OCI-LY1 (cell line): Measurements from ENCODE around the gene TMEM150C.
"Not testable (repeated sequence)": the region's sequence is repeated elsewhere in the genome, so short reads cannot be mapped to it uniquely, and the experiment has no call there.

ENCODE experiments used
- H2AFZ ChIP-seq: fragments of 200-600 bp; sonication (generic), shearing (Covaris generic); 2 replicates; pipeline ENCODE4 v1.6.0; 2014; ENCODE audit warnings: antibody characterized with exemption, mild to moderate bottlenecking, low read length
- H3F3A ChIP-seq: fragments of 200-600 bp; sonication (generic), shearing (Covaris generic); 2 replicates; pipeline ENCODE4 v1.6.0; 2014; ENCODE audit warnings: mild to moderate bottlenecking, antibody characterized with exemption, low read length, moderate library complexity; ENCODE audit not compliant: insufficient read depth
- H3K27ac ChIP-seq: fragments of 200-600 bp; sonication (generic); 2 replicates; pipeline ENCODE4 v1.5.1; 2014; ENCODE audit warnings: low read length, mixed run types, mild to moderate bottlenecking, low read depth; ENCODE audit not compliant: poor library complexity, severe bottlenecking
- H3K27me3 ChIP-seq: fragments of 200-600 bp; sonication (generic); 2 replicates; pipeline ENCODE4 v1.6.0; 2014; ENCODE audit warnings: antibody characterized with exemption, mild to moderate bottlenecking, low read length, moderate library complexity; ENCODE audit not compliant: insufficient read depth
- H3K36me3 ChIP-seq: fragments of 200-600 bp; sonication (generic); 2 replicates; pipeline ENCODE4 v1.6.1; 2014; ENCODE audit warnings: mild to moderate bottlenecking, antibody characterized with exemption, low read length, moderate library complexity, mixed read lengths; ENCODE audit not compliant: insufficient read depth
- H3K4me1 ChIP-seq: fragments of 200-600 bp; sonication (generic); 2 replicates; pipeline ENCODE4 v1.5.1; 2014; ENCODE audit warnings: mild to moderate bottlenecking, low read length, moderate library complexity; ENCODE audit not compliant: insufficient read depth, severe bottlenecking
- H3K4me2 ChIP-seq: fragments of 200-600 bp; sonication (generic), shearing (Covaris generic); 2 replicates; pipeline ENCODE4 v1.6.1; 2014; ENCODE audit warnings: low read length
- H3K4me3 ChIP-seq: fragments of 200-600 bp; sonication (generic); 2 replicates; pipeline ENCODE4 v1.5.1; 2014; ENCODE audit warnings: low read length, low read depth, mild to moderate bottlenecking, mixed read lengths; ENCODE audit not compliant: poor library complexity, severe bottlenecking
- H3K79me2 ChIP-seq: fragments of 200-600 bp; shearing (Covaris generic); 2 replicates; pipeline ENCODE4 v1.6.1; 2016; ENCODE audit warnings: mixed run types, low read length, mixed read lengths; ENCODE audit not compliant: insufficient read depth
- H3K9ac ChIP-seq: fragments of 200-600 bp; sonication (generic), shearing (Covaris generic); 2 replicates; pipeline ENCODE4 v1.6.1; 2014; ENCODE audit warnings: mild to moderate bottlenecking, low read length, mixed read lengths
- H3K9me2 ChIP-seq: fragments of 200-600 bp; sonication (generic), shearing (Covaris generic); 2 replicates; pipeline ENCODE4 v1.6.1; 2014; ENCODE audit warnings: low read depth, mild to moderate bottlenecking, low read length, mixed read lengths
- H3K9me3 ChIP-seq: fragments of 200-600 bp; shearing (Covaris generic); 2 replicates; pipeline ENCODE4 v1.6.1; 2014; ENCODE audit warnings: low read length, mixed read lengths
- H4K20me1 ChIP-seq: fragments of 200-600 bp; sonication (generic), shearing (Covaris generic); 2 replicates; pipeline ENCODE4 v1.6.0; 2016; ENCODE audit warnings: mild to moderate bottlenecking, low read length; ENCODE audit not compliant: insufficient read depth
- EZH2 ChIP-seq: fragments of 200-600 bp; sonication (generic), shearing (Covaris generic); IDR thresholded peaks from 2 replicates; pipeline ENCODE4 v1.8.0; 2017; ENCODE audit warnings: borderline replicate concordance, mixed run types, mild to moderate bottlenecking, antibody characterized with exemption, low read length, moderate library complexity, mixed read lengths
- TF ChIP-seq, protein P1 (sequence below): fragments of 200-600 bp; sonication (generic), shearing (Covaris generic); IDR thresholded peaks from 2 replicates; pipeline ENCODE4 v1.5.1; 2017; ENCODE audit warnings: mild to moderate bottlenecking, antibody characterized with exemption, low read length, moderate library complexity, mixed read lengths

Gene TMEM150C

GRCh38 chr4:82562564-82562854, 721 bp upstream of the TMEM150C start:
- no peaks in the 10 kb centered on the region for H3K9me2 ChIP-seq
- no peak overlapping the region for H3K4me2 ChIP-seq
- H3K4me1 ChIP-seq, result no peaks in the 10 kb centered on the region
- no peak overlapping the region for H3K27ac ChIP-seq
- no peaks in the 10 kb centered on the region for H4K20me1 ChIP-seq
- H3K9ac ChIP-seq, result no peak overlapping the region
- H2AFZ ChIP-seq, result no peak overlapping the region
- H3K79me2 ChIP-seq, result no peaks in the 10 kb centered on the region
- H3K36me3 ChIP-seq, result no peaks in the 10 kb centered on the region
- H3K4me3 ChIP-seq, result no peak overlapping the region
- H3K27me3 ChIP-seq, result no peaks in the 10 kb centered on the region
- H3K9me3 ChIP-seq, result no peaks in the 10 kb centered on the region
- H3F3A ChIP-seq, result no peaks in the 10 kb centered on the region
- TF ChIP-seq, protein P1, sequence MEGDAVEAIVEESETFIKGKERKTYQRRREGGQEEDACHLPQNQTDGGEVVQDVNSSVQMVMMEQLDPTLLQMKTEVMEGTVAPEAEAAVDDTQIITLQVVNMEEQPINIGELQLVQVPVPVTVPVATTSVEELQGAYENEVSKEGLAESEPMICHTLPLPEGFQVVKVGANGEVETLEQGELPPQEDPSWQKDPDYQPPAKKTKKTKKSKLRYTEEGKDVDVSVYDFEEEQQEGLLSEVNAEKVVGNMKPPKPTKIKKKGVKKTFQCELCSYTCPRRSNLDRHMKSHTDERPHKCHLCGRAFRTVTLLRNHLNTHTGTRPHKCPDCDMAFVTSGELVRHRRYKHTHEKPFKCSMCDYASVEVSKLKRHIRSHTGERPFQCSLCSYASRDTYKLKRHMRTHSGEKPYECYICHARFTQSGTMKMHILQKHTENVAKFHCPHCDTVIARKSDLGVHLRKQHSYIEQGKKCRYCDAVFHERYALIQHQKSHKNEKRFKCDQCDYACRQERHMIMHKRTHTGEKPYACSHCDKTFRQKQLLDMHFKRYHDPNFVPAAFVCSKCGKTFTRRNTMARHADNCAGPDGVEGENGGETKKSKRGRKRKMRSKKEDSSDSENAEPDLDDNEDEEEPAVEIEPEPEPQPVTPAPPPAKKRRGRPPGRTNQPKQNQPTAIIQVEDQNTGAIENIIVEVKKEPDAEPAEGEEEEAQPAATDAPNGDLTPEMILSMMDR, result no peak
- no peak for TF ChIP-seq EZH2

- Histone ChIP-seq H4K20me1 (no peaks in the 10 kb centered on the region), H3K4me2 (no peak overlapping the region), H3K79me2 (no peaks in the 10 kb centered on the region), H2AFZ (no peak overlapping the region), H3K36me3 (no peaks in the 10 kb centered on the region), H3K9ac (no peak overlapping the region), H3K9me3 (no peaks in the 10 kb centered on the region), H3K9me2 (no peaks in the 10 kb centered on the region), H3F3A (no peaks in the 10 kb centered on the region), H3K27ac (no peak overlapping the region), H3K4me3 (no peak overlapping the region), H3K27me3 (no peaks in the 10 kb centered on the region), H3K4me1 (no peaks in the 10 kb centered on the region)
- no peak for TF ChIP-seq EZH2
Measured at GRCh38 chr4:82560853-82561785, 669 bp downstream of the TMEM150C start.

DNA sequence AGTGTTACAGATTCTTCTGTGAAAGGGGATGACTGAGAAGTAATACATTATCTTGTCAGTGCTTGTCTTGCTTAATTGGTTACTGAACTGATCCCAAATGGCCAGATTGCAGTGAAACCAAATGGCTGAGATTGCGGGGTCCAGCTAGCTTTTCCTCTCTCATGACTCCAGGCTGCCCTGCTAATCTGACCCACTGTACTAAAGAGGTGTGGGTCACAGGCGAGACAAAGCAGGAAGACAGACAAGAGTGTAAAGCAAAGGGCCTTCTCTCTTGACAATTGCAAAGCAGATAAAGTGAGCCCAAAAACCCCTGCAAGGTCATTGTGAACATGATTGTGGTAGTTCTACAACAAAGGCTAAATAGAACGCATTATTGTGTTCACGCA, 2.1 kb downstream of the TMEM150C start:
- Histone ChIP-seq H3K4me1 (no peaks in the 10 kb centered on the region), H3K4me2 (no peak overlapping the region), H3K36me3 (no peaks in the 10 kb centered on the region), H3K79me2 (no peaks in the 10 kb centered on the region), H3K27ac (no peak overlapping the region), H3K9me3 (no peaks in the 10 kb centered on the region), H3K9me2 (no peaks in the 10 kb centered on the region), H2AFZ (no peak overlapping the region), H4K20me1 (no peaks in the 10 kb centered on the region), H3K27me3 (no peaks in the 10 kb centered on the region), H3K4me3 (no peak overlapping the region), H3K9ac (no peak overlapping the region), H3F3A (no peaks in the 10 kb centered on the region)
- TF ChIP-seq, protein P1, result no peak
- TF ChIP-seq EZH2, result no peak

- H2AFZ ChIP-seq, H4K20me1 ChIP-seq, H3K27ac ChIP-seq, H3K4me3 ChIP-seq, H3K9ac ChIP-seq, H3K27me3 ChIP-seq, H3F3A ChIP-seq, H3K4me2 ChIP-seq, H3K36me3 ChIP-seq, H3K9me3 ChIP-seq, H3K4me1 ChIP-seq, H3K9me2 ChIP-seq, H3K79me2 ChIP-seq: not testable (repeated sequence)
Measured at GRCh38 chr4:82559090-82559734, 2.6 kb downstream of the TMEM150C start.
